Activated T-helper 9 cell treated with anti-CD3 and anti-CD28 coated beads, Interleukin-2, amount 50 U/mL, for 16 hours (primary cell): ENCODE measurements around the gene GALNT17.

Source experiments
- DNase-seq: peaks from one replicate; pipeline ENCODE4 v3.0.0-alpha.2; 2020; ENCODE audit warnings: low read depth

Gene GALNT17

GRCh38 chr7:71342202-71342601, 210.3 kb downstream of the GALNT17 start:
- DNase-seq = no peak

- DNase-seq = no peak
Measured at GRCh38 chr7:71343039-71343438, 211.1 kb downstream of the GALNT17 start.

- DNase-seq = no peak
Measured at GRCh38 chr7:71343892-71344291, 211.9 kb downstream of the GALNT17 start.

- DNase-seq = no peak
Measured at GRCh38 chr7:71345117-71345884, 213.4 kb downstream of the GALNT17 start.

GRCh38 chr7:71348821-71349681, 217.1 kb downstream of the GALNT17 start:
- DNase-seq = no peak

- no peak for DNase-seq
Measured at GRCh38 chr7:71349682-71350481, 217.9 kb downstream of the GALNT17 start.

GRCh38 chr7:71350680-71351079, 218.7 kb downstream of the GALNT17 start:
- DNase-seq = no peak

GRCh38 chr7:71354716-71355115, 222.8 kb downstream of the GALNT17 start:
- DNase-seq = no peak

- no peak for DNase-seq
Measured at GRCh38 chr7:71361451-71362032, 229.6 kb downstream of the GALNT17 start.

GRCh38 chr7:71362240-71362639, 230.3 kb downstream of the GALNT17 start:
- no peak for DNase-seq

- DNase-seq = no peak
Measured at GRCh38 chr7:71363223-71363622, 231.3 kb downstream of the GALNT17 start.

GRCh38 chr7:71363627-71364026, 231.7 kb downstream of the GALNT17 start:
- DNase-seq = no peak

- no peak for DNase-seq
Measured at GRCh38 chr7:71364551-71364950, 232.6 kb downstream of the GALNT17 start.

- no peak for DNase-seq
Measured at GRCh38 chr7:71372991-71373390, 241.0 kb downstream of the GALNT17 start.

GRCh38 chr7:71377062-71377461, 245.1 kb downstream of the GALNT17 start:
- DNase-seq = no peak

- no peak for DNase-seq
Measured at GRCh38 chr7:71377469-71377868, 245.5 kb downstream of the GALNT17 start.

GRCh38 chr7:71384094-71384493, 252.2 kb downstream of the GALNT17 start:
- DNase-seq = no peak

GRCh38 chr7:71385330-71385729, 253.4 kb downstream of the GALNT17 start:
- no peak for DNase-seq

GRCh38 chr7:71386152-71386785, 254.3 kb downstream of the GALNT17 start:
- no peak for DNase-seq

- DNase-seq = no peak
Measured at GRCh38 chr7:71388181-71388580, 256.2 kb downstream of the GALNT17 start.

GRCh38 chr7:71389976-71390375, 258.0 kb downstream of the GALNT17 start:
- no peak for DNase-seq

GRCh38 chr7:71393661-71394060, 261.7 kb downstream of the GALNT17 start:
- DNase-seq = no peak
